DND-41 (cell line): ENCODE data around the gene TCF19.

Experiments used
- CTCF ChIP-seq: IDR thresholded peaks from 2 replicates; pipeline ENCODE4 v1.5.1; 2012; ENCODE audit warnings: borderline replicate concordance, low read length, moderate library complexity, mild to moderate bottlenecking; ENCODE audit not compliant: poor library complexity, severe bottlenecking; ENCODE audit errors: extremely low read depth
- EZH2 ChIP-seq: IDR thresholded peaks from 3 replicates; pipeline ENCODE4 v1.6.1; 2012; ENCODE audit warnings: borderline replicate concordance, low read depth, mild to moderate bottlenecking, moderate library complexity, low read length, inconsistent platforms; ENCODE audit not compliant: severe bottlenecking

GRCh38 chr6:31187780-31188194 lies 29.4 kb downstream of the TCF19 start:
- TF ChIP-seq CTCF (no peak), EZH2 (no peak)
